Colonic mucosa (tissue), 4 donors: ENCODE measurements around the gene TMEM91. TPM values are rescaled to one million over a fixed set of nuclear protein-coding genes. Genes with fewer than 3 reads are reported as not detected.

Source experiments
- DNase-seq: peaks from one replicate; pipeline ENCODE4 v3.0.0-alpha.2; 2020
- H3K27ac ChIP-seq: fragments of 200-600 bp; one replicate; pipeline ENCODE4 v1.8.0; 2021
- H3K27me3 ChIP-seq: fragments of 200-600 bp; one replicate; pipeline ENCODE4 v1.8.0; 2021
- H3K36me3 ChIP-seq: fragments of 200-600 bp; one replicate; pipeline ENCODE4 v1.8.0; 2021
- H3K4me1 ChIP-seq: fragments of 200-600 bp; one replicate; pipeline ENCODE4 v1.8.0; 2021; ENCODE audit warnings: mild to moderate bottlenecking
- H3K4me3 ChIP-seq: fragments of 200-600 bp; one replicate; pipeline ENCODE4 v1.8.0; 2021
- H3K9ac ChIP-seq, 2 donors: one replicate each; pipeline ENCODE4 v1.7.0; 2013; ENCODE audit warnings: control low read depth in 2 of 2, low read depth in 2 of 2, low read length in 2 of 2
- H3K9me3 ChIP-seq: fragments of 200-600 bp; one replicate; pipeline ENCODE4 v1.8.0; 2021
- CTCF ChIP-seq: fragments of 200-600 bp; IDR thresholded peaks from one replicate; pipeline ENCODE4 v1.8.0; 2022; ENCODE audit warnings: antibody characterized with exemption, mild to moderate bottlenecking
- intact Hi-C: fragments of 100-400 bp; cut with DNase I; formaldehyde crosslinking; loops from one replicate; pipeline ENCODE4 v1.14.1; 2022
- total RNA-seq, 2 donors: library from RNA; stranded (reverse); fragmentation: NEBNext Ultra II Directional in 1 of 2; extraction: Animal tissue kit (Norgen Biotek cat#: 25700) in 1 of 2; gene quantifications; one replicate each; pipeline ENCODE4 v1.2.1, GENCODE V29; 2021
- donor health status: healthy.
- donor health status: DM: no; HTN: no; CAD: no.
- donor health status: DM: no; HTN: no; CAD: no.

The TMEM91 gene
- total RNA-seq, 2 donors from 2014 or later, result 2.0 to 3.6 TPM

GRCh38 chr19:41413947-41414346, 37.6 kb downstream of the TMEM91 start:
- no peak overlapping the region for H3K27ac ChIP-seq
- no peak for TF ChIP-seq CTCF
- H3K9me3 ChIP-seq, result no peaks in the 10 kb centered on the region
- intact Hi-C loops, result no loop called here
- H3K27me3 ChIP-seq, result no peaks in the 10 kb centered on the region
- DNase-seq, result no peak
- H3K4me1 ChIP-seq, result no peaks in the 10 kb centered on the region
- H3K36me3 ChIP-seq, result peaks cover 2% of the 10 kb centered on the region
- no peak overlapping the region for H3K4me3 ChIP-seq
- H3K9ac ChIP-seq, result peak overlapping the region in 1 of 2 donors; percentile 15

GRCh38 chr19:41414461-41414860, 38.1 kb downstream of the TMEM91 start:
- intact Hi-C loops, result no loop called here
- Histone ChIP-seq H3K4me1 (no peaks in the 10 kb centered on the region), H3K36me3 (peaks cover 6% of the 10 kb centered on the region), H3K9me3 (no peaks in the 10 kb centered on the region), H3K27ac (no peak overlapping the region), H3K27me3 (no peaks in the 10 kb centered on the region), H3K4me3 (no peak overlapping the region), H3K9ac (peak overlapping the region in 1 of 2 donors; percentile 32)
- no peak for DNase-seq
- TF ChIP-seq CTCF, result no peak

- intact Hi-C loops, result no loop called here
- no peak overlapping the region for H3K27ac ChIP-seq
- H3K4me3 ChIP-seq, result no peak overlapping the region
- TF ChIP-seq CTCF, result no peak
- no peak for DNase-seq
- H3K4me1 ChIP-seq, result no peaks in the 10 kb centered on the region
- peak overlapping the region in 1 of 2 donors; percentile 32 for H3K9ac ChIP-seq
- no peaks in the 10 kb centered on the region for H3K9me3 ChIP-seq
- H3K27me3 ChIP-seq, result no peaks in the 10 kb centered on the region
- peaks cover 6% of the 10 kb centered on the region for H3K36me3 ChIP-seq
Measured at GRCh38 chr19:41415154-41415571, 38.8 kb downstream of the TMEM91 start.

GRCh38 chr19:41416194-41416674, 39.9 kb downstream of the TMEM91 start:
- H3K27me3 ChIP-seq, result no peaks in the 10 kb centered on the region
- H3K27ac ChIP-seq, result no peak overlapping the region
- no peak overlapping the region for H3K4me3 ChIP-seq
- intact Hi-C loops, result no loop called here
- no peaks in the 10 kb centered on the region for H3K4me1 ChIP-seq
- no peak for TF ChIP-seq CTCF
- peaks cover 6% of the 10 kb centered on the region for H3K36me3 ChIP-seq
- H3K9ac ChIP-seq, result peak overlapping the region in 1 of 2 donors; percentile 28
- H3K9me3 ChIP-seq, result no peaks in the 10 kb centered on the region
- DNase-seq, result peak; percentile 95

- no peak overlapping the region for H3K9ac ChIP-seq
- peak overlapping the region; percentile 53 for H3K27ac ChIP-seq
- no peak overlapping the region for H3K4me3 ChIP-seq
- no peak for TF ChIP-seq CTCF
- intact Hi-C loops, result no loop called here
- DNase-seq, result no peak
- H3K36me3 ChIP-seq, result peaks cover 9% of the 10 kb centered on the region
- no peaks in the 10 kb centered on the region for H3K27me3 ChIP-seq
- H3K9me3 ChIP-seq, result no peaks in the 10 kb centered on the region
- peaks cover 6% of the 10 kb centered on the region for H3K4me1 ChIP-seq
Measured at GRCh38 chr19:41420101-41420880, 44.0 kb downstream of the TMEM91 start.
